ENCODE measurements around the gene TMPRSS3.

TMPRSS3 gene

GRCh38 chr21:42432695-42433094, 36.8 kb upstream of the TMPRSS3 start:
- no peak for TF ChIP-seq CTCF (IDR thresholded peaks at IDR 0.05)
- no peaks in the 10 kb centered on the region for H3K36me3 ChIP-seq
- H3K9me3 ChIP-seq: no peaks in the 10 kb centered on the region
- no peak overlapping the region for H3K4me3 ChIP-seq (ENCODE audit: low read depth in 1 of 2, low read length in 1 of 2)
- H3K27ac ChIP-seq: no peak overlapping the region
- H3K4me1 ChIP-seq (ENCODE audit: control insufficient read depth in 1 of 2, insufficient read depth in 1 of 2, low read depth in 1 of 2, low read length in 1 of 2): no peaks in the 10 kb centered on the region
- H3K27me3 ChIP-seq: peaks cover 6% of the 10 kb centered on the region

GRCh38 chr21:42431196-42431595, 35.3 kb upstream of the TMPRSS3 start:
- H3K27ac ChIP-seq: no peak overlapping the region
- no peaks in the 10 kb centered on the region for H3K9me3 ChIP-seq
- H3K4me1 ChIP-seq (ENCODE audit: control insufficient read depth in 1 of 2, insufficient read depth in 1 of 2, low read depth in 1 of 2, low read length in 1 of 2): no peaks in the 10 kb centered on the region
- no peak for TF ChIP-seq CTCF (IDR thresholded peaks at IDR 0.05)
- no peaks in the 10 kb centered on the region for H3K36me3 ChIP-seq
- no peak overlapping the region for H3K4me3 ChIP-seq (ENCODE audit: low read depth in 1 of 2, low read length in 1 of 2)
- H3K27me3 ChIP-seq: peaks cover 6% of the 10 kb centered on the region

GRCh38 chr21:42430521-42430920, 34.7 kb upstream of the TMPRSS3 start:
- Histone ChIP-seq H3K27ac (no peak overlapping the region), H3K36me3 (no peaks in the 10 kb centered on the region), H3K9me3 (no peaks in the 10 kb centered on the region), H3K27me3 (peaks cover 6% of the 10 kb centered on the region), H3K4me3 (ENCODE audit: low read depth in 1 of 2, low read length in 1 of 2) (no peak overlapping the region), H3K4me1 (ENCODE audit: control insufficient read depth in 1 of 2, insufficient read depth in 1 of 2, low read depth in 1 of 2, low read length in 1 of 2) (peaks cover under 1 to 2% of the 10 kb centered on the region in 2 experiments)
- TF ChIP-seq CTCF (IDR thresholded peaks at IDR 0.05): no peak

GRCh38 chr21:42429856-42430255, 34.0 kb upstream of the TMPRSS3 start:
- TF ChIP-seq CTCF (IDR thresholded peaks at IDR 0.05): no peak
- Histone ChIP-seq H3K27ac (no peak overlapping the region), H3K9me3 (no peaks in the 10 kb centered on the region), H3K36me3 (no peaks in the 10 kb centered on the region), H3K4me1 (ENCODE audit: control insufficient read depth in 1 of 2, insufficient read depth in 1 of 2, low read depth in 1 of 2, low read length in 1 of 2) (peaks cover 7 to 9% of the 10 kb centered on the region in 2 experiments), H3K27me3 (peaks cover 6% of the 10 kb centered on the region), H3K4me3 (ENCODE audit: low read depth in 1 of 2, low read length in 1 of 2) (no peak overlapping the region)

- peaks cover 4% of the 10 kb centered on the region for H3K27me3 ChIP-seq
- no peaks in the 10 kb centered on the region for H3K9me3 ChIP-seq
- H3K4me3 ChIP-seq (ENCODE audit: low read depth in 1 of 2, low read length in 1 of 2): no peak overlapping the region
- H3K36me3 ChIP-seq: no peaks in the 10 kb centered on the region
- TF ChIP-seq CTCF (IDR thresholded peaks at IDR 0.05): no peak
- no peak overlapping the region for H3K27ac ChIP-seq
- H3K4me1 ChIP-seq (ENCODE audit: control insufficient read depth in 1 of 2, insufficient read depth in 1 of 2, low read depth in 1 of 2, low read length in 1 of 2): peaks cover 11 to 16% of the 10 kb centered on the region in 2 experiments
Measured at GRCh38 chr21:42429021-42429420, 33.2 kb upstream of the TMPRSS3 start.
